Left ventricle myocardium superior (tissue), 1 donor: ENCODE measurements around the gene DOK4. TPM values are rescaled to one million over a fixed set of nuclear protein-coding genes. Genes with fewer than 3 reads are reported as not detected.
"Not testable (repeated sequence)": the region's sequence is repeated elsewhere in the genome, so short reads cannot be mapped to it uniquely, and the experiment has no call there.

Experiments used
- ATAC-seq: fragments of 200-7000 bp; cut with Tn5 transposase; one replicate; pipeline ENCODE4 v1.9.1; 2020; ENCODE audit warnings: mild to moderate bottlenecking, moderate library complexity
- DNase-seq: peaks from one replicate; pipeline ENCODE4 v3.0.0-alpha.2; 2020
- intact Hi-C: fragments of 100-400 bp; cut with micrococcal nuclease; formaldehyde crosslinking; loops from one replicate; pipeline ENCODE4 v1.11.0; 2022
- total RNA-seq: library from RNA; stranded (reverse); fragmentation: NEBNext Ultra II Directional; extraction: Animal tissue kit (Norgen Biotek cat#: 25700); gene quantifications from one replicate; pipeline ENCODE4 v1.2.1, GENCODE V29; 2021
- donor health status: DM: no; HTN: yes; CAD: no; lungs with severe emphysema.

Gene DOK4
- total RNA-seq, 1 donor from 2014 or later: 9.1 TPM

- DNase-seq (peak; percentile 72), ATAC-seq (peak; percentile 60)
- intact Hi-C loops: no loop called here
Measured at GRCh38 chr16:57470711-57471110, 15.6 kb downstream of the DOK4 start.

- ATAC-seq (peak; percentile 34), DNase-seq (no peak)
- intact Hi-C loops: loop anchor here (10.0 kb wide), 1 partner anchor 45 kb away; no protein-coding TSS in a partner anchor
Measured at GRCh38 chr16:57469917-57470470, 16.3 kb downstream of the DOK4 start.

GRCh38 chr16:57469046-57469445 lies 17.2 kb downstream of the DOK4 start:
- intact Hi-C loops: loop anchor here (10.0 kb wide), 1 partner anchor 46 kb away; no protein-coding TSS in a partner anchor
- no peak for DNase-seq

GRCh38 chr16:57468346-57468745 lies 17.9 kb downstream of the DOK4 start:
- intact Hi-C loops: loop anchor here (10.0 kb wide), 1 partner anchor 46 kb away; no protein-coding TSS in a partner anchor
- no peak for ATAC-seq
- DNase-seq: no peak

More at GRCh38 chr16:57469046-57469445, 17.2 kb downstream of the DOK4 start:
- ATAC-seq: no peak

GRCh38 chr16:57464523-57464922 lies 21.8 kb downstream of the DOK4 start:
- DNase-seq (no peak), ATAC-seq (no peak)
- intact Hi-C loops: loop anchor here (10.0 kb wide), 1 partner anchor 50 kb away; no protein-coding TSS in a partner anchor

- intact Hi-C loops: loop anchor here (10.0 kb wide), 1 partner anchor 52 kb away; no protein-coding TSS in a partner anchor
- DNase-seq (no peak), ATAC-seq (peak; percentile 29)
Measured at GRCh38 chr16:57462978-57463362, 23.3 kb downstream of the DOK4 start.

- peak; percentile 94 for DNase-seq
- intact Hi-C loops: loop anchor here (10.0 kb wide), 1 partner anchor 52 kb away; no protein-coding TSS in a partner anchor
- peak; percentile 89 for ATAC-seq
Measured at GRCh38 chr16:57462209-57462977, 23.9 kb downstream of the DOK4 start, which contains the start of gene POLR2C. Gene POLR2C (plus strand): TSS chr16:57462679. CDS start chr16:57462725, 46 bp downstream.

GRCh38 chr16:57452021-57452420 lies 34.3 kb downstream of the DOK4 start:
- intact Hi-C loops: no loop called here
- no peak for ATAC-seq
- no peak for DNase-seq

- DNase-seq (peak; percentile 98), ATAC-seq (peak; percentile 99)
- intact Hi-C loops: no loop called here
Measured at GRCh38 chr16:57447186-57447962, 38.9 kb downstream of the DOK4 start, which contains the start of the genes CIAPIN1 and COQ9. Gene CIAPIN1 (minus strand): TSS chr16:57447385. CDS start chr16:57440928, 6,457 bp downstream. Gene COQ9 (plus strand): TSS chr16:57447479. CDS start chr16:57447506, 27 bp downstream.

- intact Hi-C loops: no loop called here
- no peak for DNase-seq
- peak; percentile 39 for ATAC-seq
Measured at GRCh38 chr16:57446531-57447185, 39.6 kb downstream of the DOK4 start.

- no peak for DNase-seq
- intact Hi-C loops: no loop called here
- no peak for ATAC-seq
Measured at GRCh38 chr16:57445510-57445909, 40.8 kb downstream of the DOK4 start.

GRCh38 chr16:57444711-57445110 lies 41.6 kb downstream of the DOK4 start:
- ATAC-seq (no peak), DNase-seq (no peak)
- intact Hi-C loops: no loop called here

GRCh38 chr16:57440551-57440950 lies 45.7 kb downstream of the DOK4 start:
- ATAC-seq, DNase-seq, intact Hi-C loops: not testable (repeated sequence)

- ATAC-seq, DNase-seq, intact Hi-C loops: not testable (repeated sequence)
Measured at GRCh38 chr16:57439947-57440346, 46.3 kb downstream of the DOK4 start.

GRCh38 chr16:57435838-57436237 lies 50.5 kb downstream of the DOK4 start:
- ATAC-seq (no peak), DNase-seq (no peak)
- intact Hi-C loops: no loop called here

- DNase-seq: no peak
Measured at GRCh38 chr16:57434003-57434402, 52.3 kb downstream of the DOK4 start.

GRCh38 chr16:57432989-57433388 lies 53.3 kb downstream of the DOK4 start:
- DNase-seq (no peak), ATAC-seq (no peak)
- intact Hi-C loops: no loop called here

More at GRCh38 chr16:57434003-57434402, 52.3 kb downstream of the DOK4 start:
- no peak for ATAC-seq
- intact Hi-C loops: no loop called here

- no peak for ATAC-seq
- intact Hi-C loops: no loop called here
- no peak for DNase-seq
Measured at GRCh38 chr16:57432505-57432904, 53.8 kb downstream of the DOK4 start.

- DNase-seq (no peak), ATAC-seq (no peak)
- intact Hi-C loops: no loop called here
Measured at GRCh38 chr16:57430955-57431354, 55.3 kb downstream of the DOK4 start.
